HG02852 (cell line): ENCODE results near the gene MCL1.
"Not testable (repeated sequence)": the region's sequence is repeated elsewhere in the genome, so short reads cannot be mapped to it uniquely, and the experiment has no call there.

Experiments used
- ATAC-seq: cut with Tn5 transposase; IDR thresholded peaks from one replicate; pipeline ENCODE4 v1.9.1; 2021; ENCODE audit warnings: mild to moderate bottlenecking, moderate library complexity; ENCODE audit not compliant: unreplicated experiment

Gene MCL1

DNA sequence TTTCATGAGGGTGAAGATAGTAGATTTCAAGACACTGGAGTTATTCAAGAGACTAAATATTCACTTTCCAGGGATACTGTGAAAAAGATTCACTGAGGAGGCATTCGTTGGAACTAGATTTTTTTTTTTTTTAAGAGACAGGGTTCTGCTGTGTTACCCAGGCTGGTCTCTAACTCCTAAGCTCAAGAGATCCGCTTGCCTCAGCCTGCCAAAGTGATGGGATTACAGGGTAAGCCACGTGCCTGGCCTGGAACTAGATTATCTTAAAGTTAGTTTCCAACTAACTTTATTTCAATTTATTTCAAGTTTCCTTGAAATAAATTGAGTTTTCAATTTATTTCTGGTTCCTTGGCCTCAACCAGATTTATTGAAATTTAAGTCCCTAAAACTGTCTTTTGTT lies 24.3 kb upstream of the MCL1 start:
- no peak for ATAC-seq

GRCh38 chr1:150602372-150602771 lies 23.0 kb upstream of the MCL1 start:
- ATAC-seq: not testable (repeated sequence)

- ATAC-seq: no peak
Measured at GRCh38 chr1:150601540-150601939, 22.1 kb upstream of the MCL1 start.

GRCh38 chr1:150598346-150598745 lies 18.9 kb upstream of the MCL1 start:
- not testable (repeated sequence) for ATAC-seq

DNA sequence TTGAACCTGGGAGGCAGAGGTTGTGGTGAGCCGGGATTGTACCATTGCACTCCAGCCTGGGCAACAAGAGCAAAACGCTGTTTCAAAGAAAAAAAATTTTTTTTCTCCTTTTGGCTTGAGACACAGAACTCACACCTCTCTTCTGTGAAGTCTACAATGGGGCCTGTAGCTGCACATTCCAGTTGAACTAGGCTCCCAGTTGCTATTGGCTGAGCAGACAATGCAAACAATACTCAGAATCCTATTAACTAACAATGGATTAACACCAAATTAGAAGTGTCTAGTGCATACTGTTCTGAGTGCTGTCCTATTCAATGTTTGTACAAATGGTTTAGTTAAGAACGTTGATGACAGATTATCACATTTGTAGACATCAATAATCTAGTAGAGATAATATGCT lies 17.6 kb upstream of the MCL1 start:
- no peak for ATAC-seq

GRCh38 chr1:150596095-150596892 lies 16.9 kb upstream of the MCL1 start:
- ATAC-seq: no peak

DNA sequence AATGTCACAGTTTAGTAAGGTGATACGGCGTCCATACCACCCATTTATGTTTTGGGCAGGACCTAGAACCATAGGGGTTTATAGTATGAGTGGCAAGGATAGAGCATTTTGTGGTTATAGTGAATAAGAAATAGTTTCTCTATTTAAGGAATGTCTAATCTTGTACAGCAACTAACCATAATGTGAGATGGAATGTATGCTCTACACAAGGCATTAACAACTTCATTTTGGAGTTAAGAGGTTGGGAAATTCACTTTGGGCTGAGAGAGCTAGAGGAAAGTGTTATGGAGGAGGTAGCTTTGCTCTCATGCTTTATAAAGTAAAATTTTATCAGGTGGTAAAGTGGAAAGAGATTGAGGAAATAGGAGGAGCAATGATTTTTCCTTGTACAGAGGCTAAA lies 3.0 kb upstream of the MCL1 start:
- no peak for ATAC-seq

GRCh38 chr1:150581962-150582361 lies 2.6 kb upstream of the MCL1 start:
- ATAC-seq: not testable (repeated sequence)

DNA sequence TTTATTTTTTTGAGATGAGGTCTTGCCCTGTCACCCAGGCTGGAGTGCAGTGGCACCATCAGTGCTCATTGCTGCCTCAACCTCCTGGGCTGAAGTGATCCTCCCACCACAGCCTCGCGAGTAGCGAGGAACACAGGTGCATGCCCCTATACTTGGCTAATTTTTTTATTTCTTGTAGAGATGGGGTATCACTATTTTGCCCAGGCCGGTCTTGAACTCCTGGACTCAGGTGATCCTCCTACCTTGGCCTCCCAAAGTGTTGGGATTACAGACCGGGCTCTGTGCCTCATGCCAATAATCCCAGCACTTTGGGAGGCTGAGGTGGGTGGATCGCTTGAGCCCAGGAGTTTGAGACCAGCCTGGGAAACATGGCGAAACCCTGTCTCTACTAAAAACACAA lies 2.0 kb upstream of the MCL1 start:
- not testable (repeated sequence) for ATAC-seq

DNA sequence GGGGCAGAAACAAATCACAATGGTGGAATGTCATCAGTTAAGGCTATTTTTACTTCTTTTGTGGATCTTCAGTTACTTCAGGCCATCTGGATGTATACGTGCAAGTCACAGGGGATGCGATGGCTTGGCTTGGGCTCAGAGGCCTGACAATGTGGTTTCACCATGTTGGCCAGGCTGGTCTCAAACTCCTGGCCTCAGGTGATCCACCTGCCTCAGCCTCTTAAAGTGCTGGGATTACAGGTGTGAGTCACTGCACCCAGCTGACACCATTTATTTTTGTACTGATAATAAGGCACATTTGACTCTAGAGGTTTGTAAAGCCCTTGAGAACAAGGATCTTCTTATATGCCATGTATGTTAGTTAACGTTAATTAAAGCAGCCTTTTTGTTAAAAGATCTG lies 1.6 kb upstream of the MCL1 start:
- not testable (repeated sequence) for ATAC-seq

DNA sequence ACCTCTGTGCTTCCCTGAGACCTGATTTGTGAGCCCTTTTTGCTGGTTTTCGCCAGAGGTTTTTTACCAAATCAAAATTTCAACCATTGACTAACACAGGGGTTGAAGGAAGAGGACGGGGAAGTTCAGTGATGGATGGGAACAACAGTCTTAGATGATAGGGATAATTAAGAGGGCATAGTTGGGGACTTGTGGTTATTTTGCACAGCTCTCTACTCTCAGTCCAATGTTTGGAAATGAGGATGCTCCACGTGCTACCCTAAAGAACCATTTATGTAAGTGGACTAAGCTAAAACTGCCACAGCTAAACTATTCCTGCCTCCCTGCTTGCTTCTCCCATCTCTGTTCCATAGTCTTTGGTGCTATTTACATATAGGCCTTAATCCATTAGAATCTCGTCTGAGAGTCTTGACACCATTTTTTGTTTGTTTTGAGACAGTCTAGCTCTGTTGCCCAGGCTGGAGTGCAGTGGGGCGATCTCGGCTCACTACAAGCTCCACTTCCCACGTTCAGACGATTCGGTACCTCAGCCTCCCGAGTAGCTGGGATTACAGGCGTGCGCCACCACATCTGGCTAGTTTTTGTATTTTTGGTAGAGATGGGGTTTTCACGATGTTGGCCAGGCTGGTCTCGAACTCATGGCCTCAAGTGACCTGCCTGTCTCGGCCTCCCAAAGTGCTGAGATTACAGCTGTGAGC lies 684 bp upstream of the MCL1 start:
- no peak for ATAC-seq

- ATAC-seq: peak; percentile 3
Measured at GRCh38 chr1:150578272-150579109, 919 bp downstream of the MCL1 start.

DNA sequence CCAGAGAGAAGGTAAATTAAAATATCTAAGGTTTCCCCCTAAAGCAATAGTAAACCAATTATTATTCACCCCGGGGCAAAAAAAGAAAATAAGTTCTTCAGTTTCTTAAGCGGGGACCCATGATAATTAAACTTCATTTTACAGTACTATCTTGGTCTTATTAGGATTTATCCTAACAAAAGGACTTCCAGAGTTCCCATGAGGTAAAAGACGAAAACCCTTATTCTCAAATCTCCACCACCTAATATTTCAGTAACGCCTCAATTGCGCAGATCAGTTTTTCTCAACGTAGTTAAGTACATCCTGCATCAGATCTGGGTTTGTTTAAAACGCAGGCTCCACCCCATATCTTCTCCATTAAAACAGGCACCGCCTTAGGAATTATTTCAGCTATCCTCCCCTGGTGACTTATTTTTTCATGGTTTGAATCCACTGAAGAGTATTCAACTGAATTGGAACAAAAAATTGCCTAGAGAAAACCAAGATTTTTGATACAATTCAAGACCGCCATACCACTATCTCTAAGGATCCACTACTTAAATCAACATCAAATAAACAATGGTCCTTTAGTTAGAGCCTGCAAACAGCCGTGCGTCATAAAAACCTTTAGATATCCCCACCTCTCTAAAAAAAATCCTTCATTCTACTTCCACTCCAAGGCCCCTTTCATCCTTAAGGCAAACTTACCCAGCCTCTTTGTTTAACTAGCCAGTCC lies 1.7 kb downstream of the MCL1 start:
- ATAC-seq: no peak

DNA sequence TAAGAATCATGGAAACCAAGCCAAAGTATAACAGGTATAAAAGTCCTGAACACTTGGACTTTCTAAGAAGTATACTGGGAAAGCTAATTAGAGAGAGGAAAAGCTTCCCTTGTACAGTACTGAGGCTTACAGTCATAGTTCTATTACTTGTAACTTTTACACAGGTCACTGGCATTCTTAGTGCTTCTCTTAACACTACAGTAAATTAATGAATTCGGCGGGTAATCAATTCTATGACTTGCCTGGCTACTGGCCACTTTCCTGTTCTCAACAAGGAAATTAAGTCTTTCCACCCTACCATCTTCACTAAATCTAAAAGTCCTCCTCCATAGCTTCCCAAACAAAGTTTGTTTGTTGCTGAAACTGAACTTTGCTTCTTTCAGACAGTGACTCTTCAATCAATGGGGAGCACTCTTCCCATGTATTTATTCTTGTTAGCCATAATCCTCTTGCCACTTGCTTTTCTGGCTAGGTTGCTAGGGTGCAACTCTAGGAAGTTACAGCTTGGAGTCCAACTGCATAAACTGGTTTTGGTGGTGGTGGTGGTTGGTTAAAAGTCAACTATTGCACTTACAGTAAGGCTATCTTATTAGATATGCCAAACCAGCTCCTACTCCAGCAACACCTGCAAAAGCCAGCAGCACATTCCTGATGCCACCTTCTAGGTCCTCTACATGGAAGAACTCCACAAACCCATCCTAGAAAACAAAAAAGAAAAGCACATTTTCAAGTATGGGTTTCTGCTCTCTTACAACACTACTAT lies 2.4 kb downstream of the MCL1 start:
- ATAC-seq: no peak

- no peak for ATAC-seq
Measured at GRCh38 chr1:150576367-150576711, 3.1 kb downstream of the MCL1 start.

DNA sequence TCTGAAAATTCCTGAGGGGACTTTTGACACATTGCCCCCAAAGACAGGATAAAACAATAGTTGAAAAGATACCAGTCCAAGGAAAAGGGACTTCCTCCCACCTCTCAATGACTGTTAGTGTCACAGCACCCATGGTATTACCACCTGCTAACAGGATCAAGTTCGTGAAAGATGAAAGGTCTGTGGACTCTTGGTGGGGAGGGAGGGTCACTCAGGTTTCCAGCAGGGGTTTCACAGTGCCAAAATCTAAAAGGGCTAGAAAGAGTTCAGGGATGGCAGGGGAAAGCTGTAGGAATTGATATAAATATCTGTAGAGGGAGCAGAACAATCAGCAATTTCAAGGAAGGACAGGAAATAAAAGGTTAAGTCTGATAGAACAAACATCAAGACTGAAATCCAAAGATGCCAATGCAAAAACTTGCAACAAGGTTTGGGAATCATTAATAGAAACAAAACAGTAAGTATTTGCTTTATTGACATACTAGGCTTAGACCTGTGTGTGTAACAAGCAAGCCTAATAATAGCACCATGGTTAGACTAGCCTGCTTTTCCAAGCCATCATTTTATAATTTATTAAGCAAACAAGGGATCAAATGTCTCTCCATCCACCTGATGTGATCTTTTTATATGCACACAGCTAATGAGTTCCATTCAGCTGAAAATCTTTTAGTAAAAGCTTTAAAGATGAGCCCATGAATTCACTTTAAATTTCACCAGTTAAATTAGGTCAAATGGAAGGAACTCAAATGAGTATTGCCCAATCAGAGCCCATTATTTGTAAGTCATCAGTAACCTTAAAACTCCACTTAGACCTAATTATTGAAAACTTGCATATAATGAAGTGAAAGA lies 3.7 kb downstream of the MCL1 start:
- no peak for ATAC-seq

DNA sequence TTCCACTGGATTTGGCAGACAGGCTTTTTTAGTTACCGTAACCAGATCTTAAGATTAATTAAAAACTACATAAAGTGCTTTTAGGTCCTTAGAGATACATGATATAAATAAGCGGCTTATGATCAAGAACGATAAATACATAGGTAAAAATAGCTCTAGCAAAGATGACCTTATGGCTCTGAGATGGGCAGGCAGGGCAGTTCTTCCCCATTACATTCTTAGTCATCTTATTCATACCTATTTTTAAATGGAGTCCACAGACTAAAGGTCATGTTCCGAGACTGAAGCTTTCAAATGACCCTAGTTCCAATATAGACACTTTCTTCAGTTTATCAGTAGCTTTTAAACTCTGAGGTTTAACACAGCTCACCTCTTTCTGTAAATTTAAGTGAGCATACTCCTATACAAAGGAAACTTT lies 4.3 kb downstream of the MCL1 start:
- no peak for ATAC-seq

DNA sequence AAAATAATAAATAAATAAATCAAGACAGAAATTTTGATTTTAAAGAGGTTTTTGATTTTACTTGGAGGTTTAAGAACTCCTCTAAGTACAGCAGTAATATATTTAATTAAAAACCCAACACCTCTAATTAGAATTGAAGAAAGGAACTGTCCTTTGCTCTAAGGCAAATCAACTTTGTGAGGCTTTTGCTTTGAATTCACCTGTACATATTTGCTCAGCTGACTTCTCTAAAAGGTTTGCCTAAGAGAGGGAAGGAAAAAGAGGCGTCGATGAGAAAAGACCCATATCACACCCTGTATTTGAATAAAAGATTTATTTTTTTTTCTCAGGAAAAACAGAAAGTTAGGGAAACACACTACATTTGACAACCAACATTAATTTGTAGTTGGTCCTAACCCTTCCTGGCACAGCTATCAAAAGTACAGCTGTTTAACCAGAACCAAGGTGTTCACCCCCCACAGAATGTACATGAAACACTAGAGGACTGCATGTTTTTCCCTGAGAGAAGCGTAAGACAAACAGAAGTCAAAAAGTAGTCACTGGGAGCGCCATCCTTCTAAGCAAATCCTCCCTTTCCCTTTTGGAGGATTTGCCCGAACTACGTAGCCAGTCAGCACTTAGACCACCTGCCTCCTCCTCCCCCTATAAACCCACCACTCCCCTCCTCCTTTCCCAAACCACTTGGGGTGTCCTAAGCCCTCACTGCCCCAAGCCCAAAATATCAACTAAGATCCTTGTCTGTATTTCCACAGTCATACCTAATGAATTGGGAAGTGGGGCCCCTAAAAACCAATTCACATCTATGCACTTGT lies 4.9 kb downstream of the MCL1 start:
- ATAC-seq: no peak
